ENCODE measurements around the gene UNG. TPM values are rescaled to one million over a fixed set of nuclear protein-coding genes. Genes with fewer than 3 reads are reported as not detected.
"Not testable (repeated sequence)": the region's sequence is repeated elsewhere in the genome, so short reads cannot be mapped to it uniquely, and the experiment has no call there.

Gene UNG
- total RNA-seq, 6 experiments from 2014 or later: 16.3 to 42.7 (median 21.2) TPM

DNA sequence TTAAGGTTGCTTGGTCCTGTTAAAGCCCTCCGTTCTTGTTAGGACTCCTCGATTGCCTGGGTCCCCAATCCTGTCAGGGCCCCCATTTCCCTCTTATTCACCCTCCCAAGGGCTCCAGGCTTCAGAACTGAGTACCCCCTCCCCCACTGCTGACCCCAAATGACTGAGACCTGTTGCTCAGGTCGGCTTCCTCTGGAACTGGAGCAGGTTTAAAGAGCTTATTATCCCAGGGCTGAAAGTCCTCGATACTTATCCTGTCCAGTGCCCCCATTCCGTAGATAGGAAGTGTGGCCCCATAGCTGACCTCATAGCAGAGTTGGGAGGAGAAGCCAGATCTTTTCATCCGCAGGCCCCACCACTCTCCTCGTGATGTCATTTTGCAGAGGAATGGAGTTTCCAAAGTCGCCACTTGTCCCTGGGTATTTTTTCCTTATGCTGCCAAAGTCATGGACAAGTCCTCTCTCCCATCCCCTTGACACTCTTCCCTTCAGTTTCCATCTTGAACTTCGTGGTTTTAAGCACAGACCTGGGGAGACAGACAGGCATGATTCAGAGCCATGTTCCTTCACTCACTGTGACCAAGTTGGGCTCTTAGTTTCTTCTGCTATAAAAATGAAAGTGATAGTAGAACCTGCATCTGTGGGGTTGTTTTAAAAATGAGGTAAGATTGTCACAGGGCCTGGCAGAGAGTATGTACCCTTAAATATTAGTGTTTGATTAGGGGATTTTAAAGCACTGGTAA lies 43.8 kb upstream of the UNG start:
- 8% methylated on average over 9 of the region's 9 CpGs for WGBS (ENCODE audit: insufficient coverage, low coverage, low lambda C conversion rate, missing lambda C conversion rate)
- peak overlapping the region; percentile 92 to 96 (median 94) for H3K27ac ChIP-seq
- DNase-seq: peak in 1 of 3 donors; percentile 66
- peak overlapping the region; percentile 75 to 97 (median 96) for H3K4me3 ChIP-seq
- intact Hi-C loops (cut with DNase I): loop anchor here in 1 of 2 donors (5.0 kb wide), 1 partner anchor 39 kb away; the partner anchor contains the start of gene ALKBH2
- TF ChIP-seq POLR2A (IDR thresholded peaks at IDR 0.05): no peak
- no peak for TF ChIP-seq CTCF (IDR thresholded peaks at IDR 0.05)
- ATAC-seq: peak; percentile 20 to 61 (median 34)
- no peaks in the 10 kb centered on the region for H3K27me3 ChIP-seq
- H3K36me3 ChIP-seq: peaks cover 0 to 8% (median 0%) of the 10 kb centered on the region in 4 donors
- peaks cover 0 to 38% (median 12%) of the 10 kb centered on the region in 4 donors for H3K4me1 ChIP-seq
- no peaks in the 10 kb centered on the region for H3K9me3 ChIP-seq

- peaks cover 0 to 42% (median 12%) of the 10 kb centered on the region in 4 donors for H3K4me1 ChIP-seq
- H3K27me3 ChIP-seq, H3K9me3 ChIP-seq, H3K36me3 ChIP-seq, DNase-seq, ATAC-seq: not testable (repeated sequence)
- peak overlapping the region; percentile 4 to 96 (median 75) for H3K4me3 ChIP-seq
- 47% methylated on average over 4 of the region's 4 CpGs for WGBS (ENCODE audit: insufficient coverage, low coverage, low lambda C conversion rate, missing lambda C conversion rate)
- H3K27ac ChIP-seq: peak overlapping the region; percentile 92 to 96 (median 94)
- intact Hi-C loops (cut with DNase I): loop anchor here in 1 of 2 donors (5.0 kb wide), 1 partner anchor 38 kb away; the partner anchor contains the start of gene ALKBH2
These were observed 43.3 kb upstream of the UNG start for GRCh38 chr12:109054124-109054513.

GRCh38 chr12:109054520-109054919 lies 42.9 kb upstream of the UNG start:
- no peaks in the 10 kb centered on the region for H3K27me3 ChIP-seq
- TF ChIP-seq CTCF (IDR thresholded peaks at IDR 0.05) (no peak), POLR2A (IDR thresholded peaks at IDR 0.05) (no peak)
- peak overlapping the region; percentile 92 to 96 (median 94) for H3K27ac ChIP-seq
- H3K4me3 ChIP-seq: peak overlapping the region in 2 of 3 donors; percentile 75 to 96
- ATAC-seq: peak in 1 of 4 donors; percentile 6
- intact Hi-C loops (cut with DNase I): loop anchor here in 1 of 2 donors (5.0 kb wide), 1 partner anchor 38 kb away; the partner anchor contains the start of gene ALKBH2
- no peak for DNase-seq
- H3K9me3 ChIP-seq: no peaks in the 10 kb centered on the region
- H3K36me3 ChIP-seq: peaks cover 0 to 8% (median 2%) of the 10 kb centered on the region in 4 donors
- peaks cover 0 to 47% (median 12%) of the 10 kb centered on the region in 4 donors for H3K4me1 ChIP-seq

DNA sequence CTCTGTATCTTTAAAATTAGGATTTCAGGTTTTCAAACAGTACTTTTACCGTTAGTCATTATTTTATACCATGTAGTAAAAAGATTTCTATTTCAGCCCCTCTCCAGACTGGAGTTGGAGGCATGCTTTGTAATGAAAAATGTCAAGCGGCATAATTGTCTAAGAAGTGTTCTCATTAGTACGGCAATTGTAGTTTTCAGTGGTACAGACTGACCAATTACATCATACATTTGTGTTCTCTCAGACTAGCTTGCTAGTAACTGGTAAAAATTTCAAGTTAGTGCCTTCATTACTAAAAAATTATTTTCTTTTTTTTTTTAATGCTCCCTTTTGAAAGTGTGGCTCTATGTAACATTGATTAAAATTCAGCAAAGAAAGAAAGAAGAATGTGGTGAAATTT lies 40.5 kb upstream of the UNG start:
- DNase-seq (no peak), ATAC-seq (no peak)
- H3K27ac ChIP-seq: peak overlapping the region in 1 of 3 donors; percentile 34
- peaks cover 0 to 8% (median 4%) of the 10 kb centered on the region in 4 donors for H3K36me3 ChIP-seq
- no peaks in the 10 kb centered on the region for H3K9me3 ChIP-seq
- peaks cover 0 to 46% (median 12%) of the 10 kb centered on the region in 4 donors for H3K4me1 ChIP-seq
- WGBS (ENCODE audit: insufficient coverage, low coverage, low lambda C conversion rate, missing lambda C conversion rate): 49% methylated on average over 3 of the region's 3 CpGs
- H3K27me3 ChIP-seq: no peaks in the 10 kb centered on the region
- H3K4me3 ChIP-seq: no peak overlapping the region
- TF ChIP-seq POLR2A (IDR thresholded peaks at IDR 0.05) (no peak), CTCF (IDR thresholded peaks at IDR 0.05) (no peak)
- intact Hi-C loops (cut with DNase I): no loop called here

- no peak for ATAC-seq
- WGBS (ENCODE audit: insufficient coverage, low coverage, low lambda C conversion rate, missing lambda C conversion rate): 100% methylated on average over 1 of the region's 1 CpG
- intact Hi-C loops (cut with DNase I): no loop called here
- Histone ChIP-seq H3K9me3 (no peaks in the 10 kb centered on the region), H3K4me3 (no peak overlapping the region), H3K4me1 (peaks cover 0 to 43% (median 12%) of the 10 kb centered on the region in 4 donors), H3K27me3 (no peaks in the 10 kb centered on the region), H3K27ac (peak overlapping the region in 1 of 3 donors; percentile 34), H3K36me3 (peaks cover 0 to 8% (median 4%) of the 10 kb centered on the region in 4 donors)
- TF ChIP-seq CTCF (IDR thresholded peaks at IDR 0.05) (no peak), POLR2A (IDR thresholded peaks at IDR 0.05) (no peak)
- DNase-seq: no peak
These were observed 40.0 kb upstream of the UNG start for GRCh38 chr12:109057376-109057775.
